CD14-positive monocyte (primary cell): ENCODE results near the gene UCN. TPM values are rescaled to one million over a fixed set of nuclear protein-coding genes. Genes with fewer than 3 reads are reported as not detected.

Experiments used
- DNase-seq, 3 donors: peaks; one replicate each; pipeline ENCODE4 v3.0.0-alpha.2; 2011 to 2022
- H2AFZ ChIP-seq: 2 replicates; pipeline ENCODE4 v1.6.0; 2012; ENCODE audit warnings: mild to moderate bottlenecking, low read depth, low read length, inconsistent platforms; ENCODE audit not compliant: insufficient read depth, poor library complexity, severe bottlenecking
- H3K27ac ChIP-seq, 2 donors: 1 replicate in 1 of 2; 2 replicates in 1 of 2; pipeline ENCODE4 v1.5.1; 2012 to 2013; ENCODE audit warnings: low read length in 2 of 2, control low read depth in 1 of 2, inconsistent platforms in 1 of 2, low read depth in 1 of 2, mild to moderate bottlenecking in 1 of 2
- H3K27me3 ChIP-seq, 2 donors: one replicate each; pipeline versions ENCODE4 v1.6.0 to v1.6.1; 2011 to 2013; ENCODE audit warnings: low read length in 2 of 2; ENCODE audit not compliant: control insufficient read depth in 2 of 2, insufficient read depth in 2 of 2
- H3K36me3 ChIP-seq, 2 donors: replicated peaks in 1 of 2; 1 replicate in 1 of 2; 2 replicates in 1 of 2; pipeline versions ENCODE4 v1.5.1 to v1.6.1; 2012 to 2013; ENCODE audit warnings: low read length in 2 of 2, control low read depth in 1 of 2, inconsistent platforms in 1 of 2, mild to moderate bottlenecking in 1 of 2; ENCODE audit not compliant: insufficient read depth in 2 of 2, control insufficient read depth in 1 of 2
- H3K4me1 ChIP-seq, 2 donors: 1 replicate in 1 of 2; 2 replicates in 1 of 2; pipeline versions ENCODE4 v1.5.1 to v1.6.1; 2012 to 2013; ENCODE audit warnings: low read length in 2 of 2, control low read depth in 1 of 2, inconsistent platforms in 1 of 2, mild to moderate bottlenecking in 1 of 2, moderate library complexity in 1 of 2; ENCODE audit not compliant: insufficient read depth in 2 of 2, control insufficient read depth in 1 of 2
- H3K4me2 ChIP-seq: replicated peaks from 2 replicates; pipeline ENCODE3; 2012; ENCODE audit warnings: low read length, moderate library complexity, mild to moderate bottlenecking; ENCODE audit not compliant: poor library complexity, severe bottlenecking; ENCODE audit errors: extremely low read depth
- H3K4me3 ChIP-seq, 3 experiments: fragments of 200-600 bp in 1 of 3; sonication (generic) in 1 of 3; replicated peaks in 1 of 3; 1 replicate in 2 of 3; 2 replicates in 1 of 3; pipeline ENCODE4 v1.5.1; 2011 to 2013; ENCODE audit warnings: low read length in 3 of 3, mild to moderate bottlenecking in 3 of 3, control low read depth in 2 of 3, low read depth in 2 of 3, inconsistent platforms in 1 of 3, moderate library complexity in 1 of 3
- H3K79me2 ChIP-seq: 2 replicates; pipeline ENCODE4 v1.6.0; 2012; ENCODE audit warnings: mild to moderate bottlenecking, control low read depth, inconsistent platforms, low read length, moderate library complexity; ENCODE audit not compliant: insufficient read depth
- H3K9ac ChIP-seq: 2 replicates; pipeline ENCODE4 v1.6.0; 2017; ENCODE audit warnings: low read length, mild to moderate bottlenecking; ENCODE audit not compliant: insufficient read depth, poor library complexity, severe bottlenecking
- H3K9me3 ChIP-seq, 2 donors: replicated peaks in 1 of 2; 1 replicate in 1 of 2; 2 replicates in 1 of 2; pipeline versions ENCODE4 v1.5.1 to v1.6.1; 2012 to 2013; ENCODE audit warnings: low read length in 2 of 2, control low read depth in 1 of 2; ENCODE audit not compliant: control insufficient read depth in 1 of 2, insufficient read depth in 1 of 2
- H4K20me1 ChIP-seq: 2 replicates; pipeline ENCODE4 v1.6.0; 2012; ENCODE audit warnings: mild to moderate bottlenecking, low read length, control low read depth, moderate library complexity; ENCODE audit not compliant: insufficient read depth
- H3K27ac Mint-ChIP-seq, 7 donors: one replicate each; pipeline ENCODE4 v1.8.0; 2020; ENCODE audit warnings: mild to moderate bottlenecking in 7 of 7, mixed read lengths in 7 of 7, moderate library complexity in 6 of 7, inconsistent platforms in 2 of 7
- H3K27me3 Mint-ChIP-seq, 3 donors: one replicate each; pipeline ENCODE4 v1.8.0; 2021 to 2022; ENCODE audit warnings: low read depth in 3 of 3, mild to moderate bottlenecking in 3 of 3, mixed read lengths in 3 of 3, moderate library complexity in 3 of 3, inconsistent platforms in 1 of 3
- H3K36me3 Mint-ChIP-seq, 2 donors: one replicate each; pipeline ENCODE4 v1.8.0; 2020; ENCODE audit warnings: mixed read lengths in 2 of 2, inconsistent platforms in 1 of 2, mild to moderate bottlenecking in 1 of 2
- H3K4me1 Mint-ChIP-seq: one replicate; pipeline ENCODE4 v1.8.0; 2020; ENCODE audit warnings: mild to moderate bottlenecking, mixed read lengths
- H3K4me3 Mint-ChIP-seq, 2 donors: one replicate each; pipeline ENCODE4 v1.8.0; 2020; ENCODE audit warnings: mild to moderate bottlenecking in 2 of 2, mixed read lengths in 2 of 2, moderate library complexity in 1 of 2
- H3K9me3 Mint-ChIP-seq, 7 donors: one replicate each; pipeline ENCODE4 v1.8.0; 2020 to 2022; ENCODE audit warnings: mixed read lengths in 7 of 7, mild to moderate bottlenecking in 6 of 7, moderate library complexity in 6 of 7, inconsistent platforms in 2 of 7
- WGBS: methylation state at CpG from one replicate; pipeline ENCODE4 v1.1.5; 2013; ENCODE audit warnings: missing lambda C conversion rate; ENCODE audit not compliant: insufficient coverage; 5-methylcytosine and 5-hydroxymethylcytosine counted together
- intact Hi-C, 2 donors: fragments of 100-400 bp; cut with micrococcal nuclease; formaldehyde crosslinking; loops; one replicate each; pipeline versions ENCODE4 v1.15.0 to v1.15.1; 2023
- polyA plus RNA-seq, 3 donors: library from polyadenylated mRNA; depleted of rRNA in 1 of 3; unstranded in 2 of 3; stranded (reverse) in 1 of 3; fragments of 300-500 nt in 2 of 3; fragments of >200 nt in 1 of 3; fragmentation: Illumina TruSeq in 2 of 3; gene quantifications; 1 replicate in 2 of 3; 2 replicates in 1 of 3; pipeline ENCODE4 v1.2.3, GENCODE V29; 2012 to 2021
- TF ChIP-seq, protein P1 (sequence below): fragments of 200-600 bp; IDR thresholded peaks from one replicate; pipeline ENCODE4 v1.8.0; 2022; ENCODE audit warnings: antibody characterized with exemption, mild to moderate bottlenecking

The UCN gene
- polyA plus RNA-seq, 3 donors, result 0.39 to 2.2 (median 0.60) TPM

DNA sequence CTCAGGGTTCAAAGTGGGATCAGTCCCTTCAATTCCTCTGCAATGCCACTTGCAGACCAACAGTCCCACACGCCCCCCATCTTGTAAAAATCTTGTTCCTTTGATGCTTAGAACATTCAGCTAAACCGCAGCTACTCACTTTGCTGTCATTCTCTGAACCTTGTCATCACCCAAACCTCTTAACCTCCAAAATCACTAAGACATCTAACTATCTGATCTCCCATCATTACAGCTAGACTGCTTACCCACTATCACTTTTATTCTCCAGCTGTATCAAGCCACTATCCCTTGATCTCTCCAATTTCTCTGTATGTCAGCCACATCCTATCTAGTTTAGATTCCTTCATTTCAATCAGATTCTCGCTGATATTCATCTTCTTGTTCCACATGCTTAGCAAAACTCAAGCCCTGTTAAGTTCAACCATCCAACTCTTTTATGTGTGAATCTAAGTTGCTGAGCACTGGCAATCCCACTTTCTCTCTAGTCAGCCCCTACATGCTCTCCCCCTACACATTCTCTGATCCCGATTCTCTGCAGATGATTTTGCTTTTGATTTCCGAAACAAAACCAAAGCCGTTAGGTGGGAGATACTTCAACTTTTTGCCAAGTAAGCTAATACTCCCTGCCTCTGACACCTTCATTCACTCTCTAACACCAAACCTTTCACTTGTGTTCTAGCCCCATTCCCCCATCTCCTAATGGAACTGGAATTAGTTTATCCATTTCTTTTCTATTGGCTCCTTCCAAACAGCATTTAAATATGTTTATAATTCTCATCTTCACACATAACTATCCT lies 43.8 kb upstream of the UCN start:
- Histone ChIP-seq H3K4me1 (peaks cover 8 to 14% of the 10 kb centered on the region in 2 donors), H3K4me3 (no peak overlapping the region), H2AFZ (no peak overlapping the region), H3K27ac (no peak overlapping the region), H3K9ac (no peak overlapping the region), H3K79me2 (peaks cover 92% of the 10 kb centered on the region), H4K20me1 (peaks cover 59% of the 10 kb centered on the region), H3K36me3 (peaks cover 5 to 26% of the 10 kb centered on the region in 2 donors), H3K9me3 (no peaks in the 10 kb centered on the region), H3K27me3 (no peaks in the 10 kb centered on the region), H3K4me2 (no peak overlapping the region)
- TF ChIP-seq, protein P1, sequence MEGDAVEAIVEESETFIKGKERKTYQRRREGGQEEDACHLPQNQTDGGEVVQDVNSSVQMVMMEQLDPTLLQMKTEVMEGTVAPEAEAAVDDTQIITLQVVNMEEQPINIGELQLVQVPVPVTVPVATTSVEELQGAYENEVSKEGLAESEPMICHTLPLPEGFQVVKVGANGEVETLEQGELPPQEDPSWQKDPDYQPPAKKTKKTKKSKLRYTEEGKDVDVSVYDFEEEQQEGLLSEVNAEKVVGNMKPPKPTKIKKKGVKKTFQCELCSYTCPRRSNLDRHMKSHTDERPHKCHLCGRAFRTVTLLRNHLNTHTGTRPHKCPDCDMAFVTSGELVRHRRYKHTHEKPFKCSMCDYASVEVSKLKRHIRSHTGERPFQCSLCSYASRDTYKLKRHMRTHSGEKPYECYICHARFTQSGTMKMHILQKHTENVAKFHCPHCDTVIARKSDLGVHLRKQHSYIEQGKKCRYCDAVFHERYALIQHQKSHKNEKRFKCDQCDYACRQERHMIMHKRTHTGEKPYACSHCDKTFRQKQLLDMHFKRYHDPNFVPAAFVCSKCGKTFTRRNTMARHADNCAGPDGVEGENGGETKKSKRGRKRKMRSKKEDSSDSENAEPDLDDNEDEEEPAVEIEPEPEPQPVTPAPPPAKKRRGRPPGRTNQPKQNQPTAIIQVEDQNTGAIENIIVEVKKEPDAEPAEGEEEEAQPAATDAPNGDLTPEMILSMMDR, result no peak
- Mint-ChIP-seq H3K27me3 (peaks cover 0 to 2% (median under 1%) of the 10 kb centered on the region in 3 donors), H3K36me3 (peaks cover 17 to 45% of the 10 kb centered on the region in 2 donors), H3K9me3 (no peaks in the 10 kb centered on the region), H3K4me3 (no peak overlapping the region), H3K4me1 (peaks cover 24% of the 10 kb centered on the region), H3K27ac (peak overlapping the region in 1 of 7 donors; percentile 0)
- intact Hi-C loops, result no loop called here
- no peak for DNase-seq
- WGBS, result 98% methylated on average over 6 of the region's 6 CpGs

DNA sequence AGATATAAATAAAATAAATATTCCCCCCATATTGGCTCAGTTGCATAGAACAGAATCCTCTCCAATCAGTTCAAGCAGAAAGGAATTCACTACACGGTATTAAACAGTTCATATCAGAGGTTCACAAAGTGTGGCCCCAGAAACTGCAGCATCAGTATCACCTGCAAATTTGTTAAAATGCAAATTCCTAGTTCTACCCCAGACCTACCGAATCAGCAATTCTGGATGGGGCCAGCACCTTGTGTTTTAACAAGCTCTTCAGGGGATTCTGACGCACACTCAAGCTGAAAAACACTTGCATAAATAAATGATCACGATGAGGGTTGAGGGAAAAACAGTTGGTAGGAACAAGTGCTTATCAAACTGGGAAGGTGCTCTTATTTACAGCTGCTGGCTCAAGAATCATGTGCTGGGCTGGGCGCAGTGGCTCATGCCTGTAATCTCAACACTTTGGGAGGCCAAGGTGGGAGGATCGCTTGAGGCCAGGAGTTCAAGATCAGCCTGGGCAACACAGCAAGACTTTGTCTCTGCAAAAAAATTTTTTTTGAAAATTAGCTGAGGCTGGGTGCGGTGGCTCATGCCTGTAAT lies 42.0 kb upstream of the UCN start:
- peaks cover 19% of the 10 kb centered on the region for H3K4me1 Mint-ChIP-seq
- no peak overlapping the region for H3K4me3 Mint-ChIP-seq
- no peaks in the 10 kb centered on the region for H3K9me3 Mint-ChIP-seq
- Histone ChIP-seq H3K4me1 (peaks cover under 1 to 5% of the 10 kb centered on the region in 2 donors), H3K27ac (no peak overlapping the region), H3K9ac (no peak overlapping the region), H4K20me1 (peaks cover 77% of the 10 kb centered on the region), H3K4me2 (no peak overlapping the region), H2AFZ (no peak overlapping the region), H3K4me3 (no peak overlapping the region), H3K36me3 (peaks cover 5 to 30% of the 10 kb centered on the region in 2 donors), H3K27me3 (no peaks in the 10 kb centered on the region), H3K9me3 (no peaks in the 10 kb centered on the region), H3K79me2 (peaks cover 95% of the 10 kb centered on the region)
- H3K36me3 Mint-ChIP-seq, result peaks cover 21 to 45% of the 10 kb centered on the region in 2 donors
- H3K27ac Mint-ChIP-seq, result no peak overlapping the region
- peaks cover 0 to 2% (median 1%) of the 10 kb centered on the region in 3 donors for H3K27me3 Mint-ChIP-seq
- DNase-seq, result no peak
- 98% methylated on average over 7 of the region's 7 CpGs for WGBS
- TF ChIP-seq, protein P1, result no peak
- intact Hi-C loops, result no loop called here
